ENCODE data around the gene PNRC1. TPM values are rescaled to one million over a fixed set of nuclear protein-coding genes. Genes with fewer than 3 reads are reported as not detected.

PNRC1 gene
- total RNA-seq, 2 donors from 2014 or later, result 217 to 297 TPM

DNA sequence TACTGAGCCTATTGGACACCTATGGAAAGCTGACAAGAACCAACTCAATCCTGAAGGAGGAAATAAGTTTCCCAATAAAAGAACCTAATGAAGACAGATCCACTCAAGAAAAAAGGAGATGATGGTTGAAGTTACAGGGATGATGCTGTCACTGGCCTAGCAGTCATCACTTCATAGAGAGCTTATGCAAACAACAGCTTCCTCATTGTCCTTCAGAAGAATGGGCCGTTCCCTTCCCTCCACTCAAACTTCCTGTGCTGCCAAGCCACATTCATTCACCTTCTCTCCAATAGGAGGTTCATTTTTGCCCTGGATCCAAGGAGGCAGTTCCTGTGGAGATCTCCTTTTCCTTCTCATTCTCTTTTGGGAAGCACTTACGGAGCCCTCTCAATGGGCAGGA lies 51.5 kb downstream of the PNRC1 start:
- no peak for ATAC-seq (ENCODE audit: insufficient number of reproducible peaks, low FRiP score, low read depth)
- H3K9me3 ChIP-seq, result no peaks in the 10 kb centered on the region
- no peaks in the 10 kb centered on the region for H3K27me3 ChIP-seq (replicated peaks; ENCODE audit: insufficient read depth)
- no peak for DNase-seq (ENCODE audit: low spot score)
- no peaks in the 10 kb centered on the region for H3K4me1 ChIP-seq (ENCODE audit: control insufficient read depth in 1 of 2, low read depth in 2 of 2)
- no peaks in the 10 kb centered on the region for H3K36me3 ChIP-seq
- no peak overlapping the region for H3K4me3 ChIP-seq
- H3K27ac ChIP-seq, result no peak overlapping the region
- TF ChIP-seq, protein P1, sequence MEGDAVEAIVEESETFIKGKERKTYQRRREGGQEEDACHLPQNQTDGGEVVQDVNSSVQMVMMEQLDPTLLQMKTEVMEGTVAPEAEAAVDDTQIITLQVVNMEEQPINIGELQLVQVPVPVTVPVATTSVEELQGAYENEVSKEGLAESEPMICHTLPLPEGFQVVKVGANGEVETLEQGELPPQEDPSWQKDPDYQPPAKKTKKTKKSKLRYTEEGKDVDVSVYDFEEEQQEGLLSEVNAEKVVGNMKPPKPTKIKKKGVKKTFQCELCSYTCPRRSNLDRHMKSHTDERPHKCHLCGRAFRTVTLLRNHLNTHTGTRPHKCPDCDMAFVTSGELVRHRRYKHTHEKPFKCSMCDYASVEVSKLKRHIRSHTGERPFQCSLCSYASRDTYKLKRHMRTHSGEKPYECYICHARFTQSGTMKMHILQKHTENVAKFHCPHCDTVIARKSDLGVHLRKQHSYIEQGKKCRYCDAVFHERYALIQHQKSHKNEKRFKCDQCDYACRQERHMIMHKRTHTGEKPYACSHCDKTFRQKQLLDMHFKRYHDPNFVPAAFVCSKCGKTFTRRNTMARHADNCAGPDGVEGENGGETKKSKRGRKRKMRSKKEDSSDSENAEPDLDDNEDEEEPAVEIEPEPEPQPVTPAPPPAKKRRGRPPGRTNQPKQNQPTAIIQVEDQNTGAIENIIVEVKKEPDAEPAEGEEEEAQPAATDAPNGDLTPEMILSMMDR (IDR thresholded peaks at IDR 0.05), result no peak

DNA sequence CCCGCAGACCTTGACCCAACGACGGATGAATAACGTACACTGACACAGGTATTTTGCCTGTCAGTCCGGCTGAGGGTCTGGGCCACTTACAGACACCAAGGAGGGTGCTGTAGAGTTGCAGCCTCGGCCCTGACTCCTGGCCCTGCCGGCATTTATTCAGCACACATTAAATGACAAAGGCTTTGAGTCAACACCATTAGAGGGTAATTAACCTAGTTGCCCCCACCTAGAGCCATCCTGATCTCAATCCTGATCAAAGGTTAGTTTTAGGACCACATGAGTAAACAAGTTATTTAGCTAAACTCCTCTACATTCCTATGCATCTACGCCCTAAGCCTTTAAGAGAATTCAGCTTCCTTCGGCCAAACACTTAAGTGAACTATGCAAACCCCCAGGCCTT lies 53.4 kb downstream of the PNRC1 start:
- Histone ChIP-seq H3K9me3 (no peaks in the 10 kb centered on the region), H3K36me3 (no peaks in the 10 kb centered on the region), H3K27me3 (replicated peaks; ENCODE audit: insufficient read depth) (no peaks in the 10 kb centered on the region), H3K4me3 (no peak overlapping the region), H3K27ac (no peak overlapping the region), H3K4me1 (ENCODE audit: control insufficient read depth in 1 of 2, low read depth in 2 of 2) (peaks cover 4 to 15% of the 10 kb centered on the region in 2 donors)
- ATAC-seq (ENCODE audit: insufficient number of reproducible peaks, low FRiP score, low read depth), result no peak
- TF ChIP-seq, protein P1 (IDR thresholded peaks at IDR 0.05), result no peak
- no peak for DNase-seq (ENCODE audit: low spot score)

- TF ChIP-seq, protein P1 (IDR thresholded peaks at IDR 0.05), result no peak
- no peaks in the 10 kb centered on the region for H3K9me3 ChIP-seq
- DNase-seq (ENCODE audit: low spot score) (no peak), ATAC-seq (ENCODE audit: insufficient number of reproducible peaks, low FRiP score, low read depth) (no peak)
- no peaks in the 10 kb centered on the region for H3K27me3 ChIP-seq (replicated peaks; ENCODE audit: insufficient read depth)
- no peak overlapping the region for H3K27ac ChIP-seq
- H3K4me1 ChIP-seq (ENCODE audit: control insufficient read depth in 1 of 2, low read depth in 2 of 2), result peaks cover 4 to 16% of the 10 kb centered on the region in 2 donors
- no peak overlapping the region for H3K4me3 ChIP-seq
- no peaks in the 10 kb centered on the region for H3K36me3 ChIP-seq
Measured at GRCh38 chr6:89134723-89135122, 54.2 kb downstream of the PNRC1 start.

Other genes with a start within 250 kb of the PNRC1 start
- gene RNGTT, start 117.1 kb upstream of the PNRC1 start, total RNA-seq, result 10 to 100 TPM; 13.5 to 20.5 TPM
- gene SRSF12, start 37.3 kb downstream of the PNRC1 start, total RNA-seq, result 1 to 10 TPM in 1 of 2 donors, under 1 TPM in 1; 0.41 to 1.3 TPM
- 10 to 100 TPM; 23.7 to 58.6 TPM for gene PM20D2, start 65.3 kb downstream of the PNRC1 start, total RNA-seq
- 1 to 10 TPM in 1 of 2 donors, not detected in 1; 5.4 TPM for gene GABRR1, start 136.6 kb downstream of the PNRC1 start, total RNA-seq
- gene GABRR2, start 234.5 kb downstream of the PNRC1 start, total RNA-seq, result 1 to 10 TPM in 1 of 2 donors, not detected in 1; 2.0 TPM

Data from thoracic aorta (tissue), 2 donors.